ENCODE data around the gene PNLIPRP1. TPM values are rescaled to one million over a fixed set of nuclear protein-coding genes. Genes with fewer than 3 reads are reported as not detected.

Gene PNLIPRP1
- total RNA-seq, 1 experiment from 2014 or later: not detected

GRCh38 chr10:116557305-116557880, 33.4 kb upstream of the PNLIPRP1 start:
- Histone ChIP-seq H3K4me1 (ENCODE audit: insufficient read depth, low read length) (no peaks in the 10 kb centered on the region; the same call in 1 of the 2 replicates), H4K91ac (ENCODE audit: insufficient read length, low read depth, low read length) (no peak overlapping the region), H3K79me1 (ENCODE audit: insufficient read depth, low read depth, low read length, poor library complexity, severe bottlenecking) (no peaks in the 10 kb centered on the region), H2BK5ac (ENCODE audit: insufficient read length, low read length) (no peak overlapping the region), H3K79me2 (ENCODE audit: insufficient read depth, low read length) (no peaks in the 10 kb centered on the region), H4K20me1 (ENCODE audit: control insufficient read depth, insufficient read depth, insufficient read length) (no peaks in the 10 kb centered on the region), H2AFZ (ENCODE audit: low read length) (no peak overlapping the region), H2BK12ac (ENCODE audit: insufficient read length, low read depth, low read length) (no peak overlapping the region), H4K5ac (ENCODE audit: insufficient read length, low read depth, low read length) (no peak overlapping the region), H3K9ac (ENCODE audit: extremely low read depth, insufficient read length, low read length) (no peak overlapping the region), H3K9me3 (ENCODE audit: control insufficient read depth, low read depth, low read length) (no peaks in the 10 kb centered on the region), H3K18ac (ENCODE audit: insufficient read length, low read depth, low read length) (no peak overlapping the region), H3K4ac (ENCODE audit: low read depth, low read length) (no peak overlapping the region), H3K4me2 (ENCODE audit: insufficient read depth, insufficient read length, low read length) (no peak overlapping the region), H2BK120ac (ENCODE audit: low read depth, low read length, poor library complexity, severe bottlenecking) (no peak overlapping the region), H4K8ac (replicated peaks; ENCODE audit: insufficient read length, low read depth, low read length) (no peak overlapping the region), H2BK15ac (ENCODE audit: low read depth, low read length) (no peak overlapping the region), H3K23ac (ENCODE audit: insufficient read length, low read depth, low read length) (no peak overlapping the region), H3K27ac (ENCODE audit: insufficient read length, low read depth, low read length) (no peak overlapping the region), H3K56ac (ENCODE audit: insufficient read length, low read depth, low read length) (no peak overlapping the region), H3K14ac (ENCODE audit: insufficient read depth, low read length) (no peak overlapping the region), H2BK20ac (ENCODE audit: low read depth, low read length, poor library complexity, severe bottlenecking) (no peak overlapping the region), H2AK5ac (ENCODE audit: insufficient read length, low read length) (no peak overlapping the region), H3K23me2 (ENCODE audit: insufficient read length, low read depth, low read length, poor library complexity, severe bottlenecking) (no peaks in the 10 kb centered on the region), H3T11ph (ENCODE audit: low read length) (no peak overlapping the region), H3K27me3 (ENCODE audit: insufficient read depth, low read length) (no peaks in the 10 kb centered on the region)
- no CpG with 5 or more reads among the region's 5 CpGs for WGBS (ENCODE audit: extremely low coverage, insufficient read length, low lambda C conversion rate)
- DNase-seq: no peak
- no peak overlapping the region for H3K27ac Mint-ChIP-seq
- H3K4me3 Mint-ChIP-seq: no peak overlapping the region
- H3K36me3 Mint-ChIP-seq (ENCODE audit: insufficient read depth in 1 of 3, low read depth in 3 of 3): no peaks in the 10 kb centered on the region
- H3K4me1 Mint-ChIP-seq: peaks cover 16 to 17% of the 10 kb centered on the region in 2 experiments
- H3K27me3 Mint-ChIP-seq (ENCODE audit: low read depth): no peaks in the 10 kb centered on the region
- TF ChIP-seq CTCF (conservative IDR thresholded peaks at IDR 0.05): no peak
- H3K9me3 Mint-ChIP-seq: no peaks in the 10 kb centered on the region; a peak in 1 of 5 replicates

Data from H9 (cell line).